Epithelial cell of proximal tubule (primary cell): Measurements from ENCODE around the gene LMOD2. TPM values are rescaled to one million over a fixed set of nuclear protein-coding genes. Genes with fewer than 3 reads are reported as not detected.
"Not testable (repeated sequence)": the region's sequence is repeated elsewhere in the genome, so short reads cannot be mapped to it uniquely, and the experiment has no call there.

Experiments used
- DNase-seq: peaks from one replicate; pipeline ENCODE4 v3.0.0-alpha.2; 2011; ENCODE audit warnings: low read depth
- H3K4me3 ChIP-seq: 2 replicates; pipeline ENCODE4 v1.5.1; 2011; ENCODE audit warnings: low read depth, mild to moderate bottlenecking, low read length
- total RNA-seq: library from RNA; depleted of rRNA; stranded (reverse); fragments of >200 nt; gene quantifications from 2 replicates; pipeline ENCODE4 v1.2.3, GENCODE V29; 2015
- TF ChIP-seq, protein P1 (sequence below): conservative IDR thresholded peaks from 2 replicates; pipeline ENCODE4 v1.5.1; 2012; ENCODE audit warnings: low read depth, mild to moderate bottlenecking, low read length

LMOD2 gene
- total RNA-seq, 1 donor from 2014 or later, result not detected

DNA sequence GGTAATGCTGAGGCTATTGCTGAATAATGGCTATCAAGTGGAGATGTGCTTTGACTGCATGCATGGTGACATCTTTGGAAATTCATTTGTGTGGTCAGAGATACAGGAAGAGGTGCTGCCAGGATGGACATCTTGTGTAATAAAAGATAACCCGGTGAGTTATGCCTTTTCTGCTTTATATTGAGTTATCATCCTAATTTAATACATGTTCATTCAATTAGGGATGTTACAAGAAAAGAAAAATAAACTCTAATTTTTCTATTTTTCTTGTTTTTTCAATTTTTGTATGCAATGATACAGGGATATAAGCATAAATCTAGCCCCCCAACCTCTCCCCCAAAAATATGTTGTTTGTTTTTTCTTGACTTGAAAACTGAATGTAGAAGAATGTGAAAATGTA, 26.4 kb upstream of the LMOD2 start:
- H3K4me3 ChIP-seq, result no peak overlapping the region
- DNase-seq, result no peak
- TF ChIP-seq, protein P1, sequence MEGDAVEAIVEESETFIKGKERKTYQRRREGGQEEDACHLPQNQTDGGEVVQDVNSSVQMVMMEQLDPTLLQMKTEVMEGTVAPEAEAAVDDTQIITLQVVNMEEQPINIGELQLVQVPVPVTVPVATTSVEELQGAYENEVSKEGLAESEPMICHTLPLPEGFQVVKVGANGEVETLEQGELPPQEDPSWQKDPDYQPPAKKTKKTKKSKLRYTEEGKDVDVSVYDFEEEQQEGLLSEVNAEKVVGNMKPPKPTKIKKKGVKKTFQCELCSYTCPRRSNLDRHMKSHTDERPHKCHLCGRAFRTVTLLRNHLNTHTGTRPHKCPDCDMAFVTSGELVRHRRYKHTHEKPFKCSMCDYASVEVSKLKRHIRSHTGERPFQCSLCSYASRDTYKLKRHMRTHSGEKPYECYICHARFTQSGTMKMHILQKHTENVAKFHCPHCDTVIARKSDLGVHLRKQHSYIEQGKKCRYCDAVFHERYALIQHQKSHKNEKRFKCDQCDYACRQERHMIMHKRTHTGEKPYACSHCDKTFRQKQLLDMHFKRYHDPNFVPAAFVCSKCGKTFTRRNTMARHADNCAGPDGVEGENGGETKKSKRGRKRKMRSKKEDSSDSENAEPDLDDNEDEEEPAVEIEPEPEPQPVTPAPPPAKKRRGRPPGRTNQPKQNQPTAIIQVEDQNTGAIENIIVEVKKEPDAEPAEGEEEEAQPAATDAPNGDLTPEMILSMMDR, result no peak

DNA sequence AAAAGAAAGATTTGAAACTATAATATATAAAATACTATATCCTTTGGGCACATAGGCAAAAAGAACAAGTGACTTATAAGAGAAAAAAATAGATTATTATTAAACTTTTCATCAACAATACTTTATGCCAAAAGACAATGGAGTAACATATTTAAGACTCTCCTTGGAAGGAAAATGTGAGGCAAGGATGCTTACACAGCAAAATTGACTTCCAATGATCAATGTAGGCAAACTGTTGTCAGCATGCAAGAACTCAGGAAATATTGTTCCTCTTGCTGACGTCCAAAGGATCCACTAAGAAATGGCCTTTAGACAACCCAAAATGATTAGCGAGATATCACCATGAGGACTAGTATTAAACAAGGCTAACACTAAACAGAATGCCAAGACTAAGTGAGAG, 22.9 kb upstream of the LMOD2 start:
- H3K4me3 ChIP-seq, result no peak overlapping the region
- TF ChIP-seq, protein P1, result no peak

DNA sequence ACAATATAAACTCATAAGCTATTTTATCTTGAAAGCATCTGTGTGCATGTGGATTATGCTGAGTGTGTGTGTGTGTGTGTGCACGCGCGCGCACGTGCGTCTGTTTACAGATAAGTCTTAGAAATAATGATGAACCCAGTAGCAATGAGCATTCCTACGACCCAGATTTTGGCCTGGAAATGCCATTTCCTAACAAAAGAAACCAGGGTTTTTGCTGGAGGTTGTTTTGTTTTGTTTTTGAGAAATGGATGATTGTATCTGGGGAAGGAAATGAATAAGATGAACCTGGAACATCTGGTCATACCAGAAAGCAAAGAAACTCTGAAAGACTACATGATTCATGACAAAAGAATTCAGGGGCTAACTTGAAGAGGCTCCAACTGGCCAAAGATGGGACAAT, 22.1 kb upstream of the LMOD2 start:
- no peak for DNase-seq
- TF ChIP-seq, protein P1, result no peak
- no peak overlapping the region for H3K4me3 ChIP-seq

More for the DNA sequence above, 22.9 kb upstream of the LMOD2 start:
- no peak for DNase-seq

DNA sequence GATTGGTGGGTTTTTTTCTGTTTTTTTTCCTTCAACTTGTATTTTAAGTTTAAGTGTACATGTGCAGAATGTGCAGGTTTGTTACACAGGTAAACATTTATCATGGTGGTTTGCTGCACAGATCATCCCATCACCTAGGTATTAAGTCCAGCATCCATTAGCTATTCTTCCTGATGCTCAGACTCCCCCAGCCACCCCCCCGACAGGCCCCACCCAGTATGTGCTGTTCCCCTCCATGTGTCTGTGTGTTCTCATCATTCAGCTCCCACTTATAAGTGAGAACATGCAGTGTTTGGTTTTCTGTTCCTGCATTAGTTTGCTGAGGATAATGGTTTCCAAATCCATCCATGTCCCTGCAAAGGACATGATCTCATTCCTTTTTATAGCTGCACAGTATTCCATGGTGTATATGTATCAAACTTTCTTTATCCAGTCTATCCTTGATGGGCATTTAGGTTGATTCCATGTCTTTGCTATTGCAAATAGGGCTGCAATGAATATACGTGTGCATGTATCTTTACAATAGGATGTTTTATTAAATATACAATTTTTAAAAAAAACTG, 21.6 kb upstream of the LMOD2 start:
- not testable (repeated sequence) for H3K4me3 ChIP-seq, DNase-seq

DNA sequence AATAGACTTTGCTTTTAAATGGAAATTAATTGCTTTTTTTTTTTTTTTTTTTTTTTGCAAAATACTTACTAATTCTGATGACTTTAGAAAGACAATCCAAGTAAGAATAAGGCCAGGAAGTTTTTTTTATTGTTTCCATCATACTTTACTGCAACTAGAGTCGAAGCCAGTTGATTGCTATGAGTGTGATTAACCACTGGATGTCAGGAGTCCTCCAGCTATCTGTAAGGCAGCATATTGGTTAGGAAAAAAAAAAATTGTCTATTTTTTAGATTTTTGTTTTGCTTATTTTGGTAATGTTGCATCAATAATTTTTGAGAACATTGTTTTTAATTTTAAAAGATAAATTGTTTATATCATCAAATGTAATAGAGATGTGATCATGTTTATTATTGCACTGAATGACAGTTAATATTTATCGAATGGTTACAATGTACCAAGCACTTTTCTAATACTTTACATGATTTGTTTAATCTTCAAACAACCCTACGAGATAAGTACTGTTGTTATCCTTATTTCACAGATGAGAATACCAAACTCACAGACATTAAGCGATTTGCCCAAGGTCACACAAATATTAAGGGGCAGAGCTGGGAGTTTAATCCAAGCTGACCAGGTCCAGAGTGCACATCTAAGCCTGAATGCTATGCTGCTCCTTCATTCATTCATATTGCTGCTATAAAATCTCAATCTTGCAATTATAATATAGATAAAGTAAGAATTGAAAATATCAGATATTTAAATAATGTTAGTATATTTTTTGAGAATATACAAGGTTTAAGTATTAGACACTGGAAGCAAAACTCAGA, 19.9 kb upstream of the LMOD2 start:
- H3K4me3 ChIP-seq, result no peak overlapping the region
- no peak for DNase-seq
- TF ChIP-seq, protein P1, result peak; percentile 79

DNA sequence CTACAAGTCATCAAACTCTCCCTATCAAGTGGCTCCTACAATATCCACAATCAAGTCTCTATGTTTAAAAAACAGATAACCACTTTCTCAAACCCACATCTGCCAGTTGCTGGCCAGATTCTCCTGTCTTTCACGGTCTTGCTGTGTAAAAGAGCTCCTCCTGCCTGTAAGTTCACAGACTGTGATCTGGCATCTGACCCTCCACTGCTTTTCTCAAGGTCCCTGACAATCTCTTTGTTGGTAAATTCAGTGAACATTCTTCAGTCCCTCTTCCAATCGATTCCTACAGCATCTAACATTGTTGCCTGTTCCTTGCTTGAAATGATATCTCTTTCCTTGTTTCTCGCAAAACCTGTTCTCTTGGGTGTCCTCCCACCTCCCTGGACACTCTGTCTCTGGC, 18.5 kb upstream of the LMOD2 start:
- no peak for DNase-seq

DNA sequence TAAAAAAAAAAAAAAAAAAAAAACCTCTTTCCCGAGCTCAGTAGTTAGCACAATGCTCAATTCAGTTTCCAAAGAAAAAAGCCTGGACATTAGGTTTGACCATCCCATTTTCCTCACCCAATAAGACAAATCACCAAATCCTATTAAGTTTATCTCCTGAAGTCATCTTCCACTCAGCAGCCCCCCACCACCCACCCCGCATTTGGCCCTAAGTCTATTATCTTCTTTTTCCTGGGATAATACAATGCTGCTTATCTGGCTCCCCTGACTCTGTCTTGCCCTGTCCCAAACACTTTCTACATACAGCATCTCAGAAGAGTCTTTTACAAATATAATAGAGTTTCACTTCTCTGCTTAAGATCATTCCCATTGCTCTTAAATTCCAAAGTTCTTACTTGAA, 17.8 kb upstream of the LMOD2 start:
- TF ChIP-seq, protein P1, result no peak
- no peak for DNase-seq
- no peak overlapping the region for H3K4me3 ChIP-seq

More for the DNA sequence above, 18.5 kb upstream of the LMOD2 start:
- H3K4me3 ChIP-seq, result no peak overlapping the region
- TF ChIP-seq, protein P1, result peak; percentile 15
